MM.1S (cell line): ENCODE data around the gene IVD.

ENCODE experiments used
- DNase-seq: peaks from one replicate; pipeline ENCODE4 v3.0.0-alpha.2; 2015
- H2AFZ ChIP-seq: fragments of 300-600 bp; sonication (generic); 2 replicates; pipeline ENCODE4 v1.6.0; 2016; ENCODE audit warnings: antibody characterized with exemption, low read length
- H3F3A ChIP-seq: fragments of 300-600 bp; sonication (generic); 2 replicates; pipeline ENCODE4 v1.6.1; 2016; ENCODE audit warnings: mild to moderate bottlenecking, antibody characterized with exemption, low read length, moderate library complexity, mixed read lengths; ENCODE audit not compliant: insufficient read depth
- H3K27ac ChIP-seq: fragments of 300-600 bp; sonication (generic); 2 replicates; pipeline ENCODE4 v1.5.1; 2016; ENCODE audit warnings: mild to moderate bottlenecking, low read length
- H3K27me3 ChIP-seq: fragments of 300-600 bp; sonication (generic); replicated peaks from 2 replicates; pipeline ENCODE4 v1.6.0; 2016; ENCODE audit warnings: low read length; ENCODE audit not compliant: insufficient read depth
- H3K36me3 ChIP-seq: fragments of 300-600 bp; sonication (generic); replicated peaks from 2 replicates; pipeline ENCODE4 v1.6.1; 2016; ENCODE audit warnings: mild to moderate bottlenecking, low read length, mixed read lengths; ENCODE audit not compliant: insufficient read depth
- H3K4me1 ChIP-seq: fragments of 300-600 bp; sonication (generic); 2 replicates; pipeline ENCODE4 v1.6.1; 2016; ENCODE audit warnings: low read length, mixed read lengths
- H3K4me2 ChIP-seq: fragments of 300-600 bp; sonication (generic); 2 replicates; pipeline ENCODE4 v1.6.0; 2016; ENCODE audit warnings: low read depth, low read length
- H3K4me3 ChIP-seq: fragments of 300-600 bp; sonication (generic); 2 replicates; pipeline ENCODE4 v1.5.1; 2016; ENCODE audit warnings: low read length, mixed read lengths
- H3K79me2 ChIP-seq: fragments of 300-600 bp; sonication (generic); 2 replicates; pipeline ENCODE4 v1.6.1; 2016; ENCODE audit warnings: mixed run types, low read length, mixed read lengths
- H3K9ac ChIP-seq: fragments of 300-600 bp; sonication (generic); 2 replicates; pipeline ENCODE4 v1.6.1; 2016; ENCODE audit warnings: low read length, mixed read lengths
- H3K9me2 ChIP-seq: fragments of 300-600 bp; sonication (generic); replicated peaks from 2 replicates; pipeline ENCODE4 v1.6.1; 2016; ENCODE audit warnings: mild to moderate bottlenecking, low read length, mixed read lengths; ENCODE audit not compliant: insufficient read depth
- H3K9me3 ChIP-seq: fragments of 300-600 bp; sonication (generic); replicated peaks from 2 replicates; pipeline ENCODE4 v1.6.1; 2016; ENCODE audit warnings: mild to moderate bottlenecking, low read length, mixed read lengths; ENCODE audit not compliant: insufficient read depth
- H4K20me1 ChIP-seq: fragments of 300-600 bp; sonication (generic); 2 replicates; pipeline ENCODE4 v1.6.1; 2016; ENCODE audit warnings: mild to moderate bottlenecking, low read length, moderate library complexity, mixed read lengths; ENCODE audit not compliant: insufficient read depth
- EZH2 ChIP-seq: fragments of 300-600 bp; sonication (generic); optimal IDR thresholded peaks from 2 replicates; pipeline ENCODE3; 2017; ENCODE audit warnings: low read depth, mild to moderate bottlenecking, antibody characterized with exemption, low read length, mixed read lengths
- EZH2phosphoT487 ChIP-seq: fragments of 300-600 bp; sonication (generic); IDR thresholded peaks from 2 replicates; pipeline ENCODE4 v1.6.1; 2018; ENCODE audit warnings: antibody characterized with exemption, low read length
- TF ChIP-seq, protein P1 (sequence below): fragments of 300-600 bp; sonication (generic); IDR thresholded peaks from 2 replicates; pipeline ENCODE4 v1.5.1; 2016; ENCODE audit warnings: antibody characterized with exemption, low read length, mixed read lengths

Gene IVD

GRCh38 chr15:40377606-40378005 lies 28.0 kb upstream of the IVD start:
- no peak overlapping the region for H3K9ac ChIP-seq
- no peaks in the 10 kb centered on the region for H4K20me1 ChIP-seq
- H3K9me3 ChIP-seq = no peaks in the 10 kb centered on the region
- no peak overlapping the region for H2AFZ ChIP-seq
- no peaks in the 10 kb centered on the region for H3K79me2 ChIP-seq
- no peaks in the 10 kb centered on the region for H3K9me2 ChIP-seq
- no peaks in the 10 kb centered on the region for H3K36me3 ChIP-seq
- no peak overlapping the region for H3K27ac ChIP-seq
- H3K4me2 ChIP-seq = no peak overlapping the region
- no peaks in the 10 kb centered on the region for H3K27me3 ChIP-seq
- no peak overlapping the region for H3K4me3 ChIP-seq
- TF ChIP-seq, protein P1, sequence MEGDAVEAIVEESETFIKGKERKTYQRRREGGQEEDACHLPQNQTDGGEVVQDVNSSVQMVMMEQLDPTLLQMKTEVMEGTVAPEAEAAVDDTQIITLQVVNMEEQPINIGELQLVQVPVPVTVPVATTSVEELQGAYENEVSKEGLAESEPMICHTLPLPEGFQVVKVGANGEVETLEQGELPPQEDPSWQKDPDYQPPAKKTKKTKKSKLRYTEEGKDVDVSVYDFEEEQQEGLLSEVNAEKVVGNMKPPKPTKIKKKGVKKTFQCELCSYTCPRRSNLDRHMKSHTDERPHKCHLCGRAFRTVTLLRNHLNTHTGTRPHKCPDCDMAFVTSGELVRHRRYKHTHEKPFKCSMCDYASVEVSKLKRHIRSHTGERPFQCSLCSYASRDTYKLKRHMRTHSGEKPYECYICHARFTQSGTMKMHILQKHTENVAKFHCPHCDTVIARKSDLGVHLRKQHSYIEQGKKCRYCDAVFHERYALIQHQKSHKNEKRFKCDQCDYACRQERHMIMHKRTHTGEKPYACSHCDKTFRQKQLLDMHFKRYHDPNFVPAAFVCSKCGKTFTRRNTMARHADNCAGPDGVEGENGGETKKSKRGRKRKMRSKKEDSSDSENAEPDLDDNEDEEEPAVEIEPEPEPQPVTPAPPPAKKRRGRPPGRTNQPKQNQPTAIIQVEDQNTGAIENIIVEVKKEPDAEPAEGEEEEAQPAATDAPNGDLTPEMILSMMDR = no peak
- no peak for TF ChIP-seq EZH2phosphoT487
- TF ChIP-seq EZH2 = no peak
- H3K4me1 ChIP-seq = no peaks in the 10 kb centered on the region
- H3F3A ChIP-seq = no peaks in the 10 kb centered on the region
- no peak for DNase-seq

- H3K4me2 ChIP-seq = no peak overlapping the region
- no peak overlapping the region for H2AFZ ChIP-seq
- no peaks in the 10 kb centered on the region for H3K27me3 ChIP-seq
- H3K9me3 ChIP-seq = no peaks in the 10 kb centered on the region
- H3K4me3 ChIP-seq = no peak overlapping the region
- H3K27ac ChIP-seq = no peak overlapping the region
- H3K9ac ChIP-seq = no peak overlapping the region
- TF ChIP-seq EZH2phosphoT487 (no peak), EZH2 (no peak)
- TF ChIP-seq, protein P1 = no peak
- H3K36me3 ChIP-seq = no peaks in the 10 kb centered on the region
- H3F3A ChIP-seq = no peaks in the 10 kb centered on the region
- H3K79me2 ChIP-seq = peaks cover 16% of the 10 kb centered on the region
- H4K20me1 ChIP-seq = no peaks in the 10 kb centered on the region
- no peak for DNase-seq
- H3K9me2 ChIP-seq = no peaks in the 10 kb centered on the region
- H3K4me1 ChIP-seq = no peaks in the 10 kb centered on the region
Observed at GRCh38 chr15:40379374-40379773, 26.2 kb upstream of the IVD start.

DNA sequence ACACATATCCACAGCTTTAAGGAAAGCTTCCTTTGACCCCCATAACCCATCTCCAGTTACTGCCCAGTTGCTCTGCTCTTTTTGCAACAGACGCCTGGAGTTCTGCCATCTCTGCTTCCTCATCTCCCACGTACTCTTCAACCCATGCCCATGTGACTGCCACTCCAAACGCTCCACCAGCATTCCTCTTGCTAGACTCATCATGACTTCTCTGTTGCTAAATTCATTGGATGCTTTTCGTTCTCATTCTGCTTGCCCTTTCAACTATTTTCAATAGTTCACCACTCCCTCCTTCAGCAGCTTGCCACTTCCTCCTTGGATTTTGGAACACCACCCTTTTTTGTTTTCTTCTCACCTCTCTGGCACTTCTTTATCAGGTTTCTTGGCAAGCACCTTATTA lies 25.7 kb upstream of the IVD start:
- Histone ChIP-seq H3K27me3 (no peaks in the 10 kb centered on the region), H3K4me2 (no peak overlapping the region), H2AFZ (no peak overlapping the region), H3K27ac (no peak overlapping the region), H3K4me1 (no peaks in the 10 kb centered on the region), H3K4me3 (no peak overlapping the region), H4K20me1 (no peaks in the 10 kb centered on the region), H3K79me2 (peaks cover 21% of the 10 kb centered on the region), H3K9me2 (no peaks in the 10 kb centered on the region), H3F3A (no peaks in the 10 kb centered on the region), H3K36me3 (no peaks in the 10 kb centered on the region), H3K9me3 (no peaks in the 10 kb centered on the region), H3K9ac (no peak overlapping the region)
- TF ChIP-seq, protein P1 = no peak
- TF ChIP-seq EZH2phosphoT487 (no peak), EZH2 (no peak)
- DNase-seq = no peak
